ENCODE measurements around the gene RTRAF. TPM values are rescaled to one million over a fixed set of nuclear protein-coding genes. Genes with fewer than 3 reads are reported as not detected.

Gene RTRAF
- total and polyA plus RNA-seq, 8 donors: 126 to 325 (median 268) TPM

DNA sequence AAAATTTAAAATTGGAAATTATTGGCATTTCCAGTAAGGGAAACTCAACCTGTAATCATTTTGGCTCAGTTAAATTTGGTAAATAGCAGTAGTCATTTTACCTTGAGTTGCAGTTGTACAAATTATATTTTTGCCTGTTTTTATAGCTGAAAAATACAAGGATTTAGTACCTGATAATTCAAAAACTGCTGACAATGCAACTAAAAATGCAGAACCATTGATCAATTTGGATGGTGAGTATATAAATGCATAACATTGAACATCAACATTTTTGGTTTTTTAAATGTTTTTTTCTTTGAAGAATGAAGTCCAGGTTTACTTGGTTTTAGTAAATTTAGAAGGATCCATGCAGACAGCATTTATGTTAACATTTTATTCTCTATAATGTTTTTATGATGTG, 9.0 kb downstream of the RTRAF start:
- Histone ChIP-seq H3K36me3 (peaks cover 0 to 67% of the 10 kb centered on the region in 2 donors), H3K9me3 (no peaks in the 10 kb centered on the region), H3K27ac (no peak overlapping the region), H3K4me3 (no peak overlapping the region), H3K4me1 (peaks cover 0 to 7% of the 10 kb centered on the region in 2 donors), H3K27me3 (no peaks in the 10 kb centered on the region)
- DNase-seq (no peak), ATAC-seq (no peak)
- intact Hi-C loops (cut with DNase I): no loop called here
- TF ChIP-seq, protein P1, sequence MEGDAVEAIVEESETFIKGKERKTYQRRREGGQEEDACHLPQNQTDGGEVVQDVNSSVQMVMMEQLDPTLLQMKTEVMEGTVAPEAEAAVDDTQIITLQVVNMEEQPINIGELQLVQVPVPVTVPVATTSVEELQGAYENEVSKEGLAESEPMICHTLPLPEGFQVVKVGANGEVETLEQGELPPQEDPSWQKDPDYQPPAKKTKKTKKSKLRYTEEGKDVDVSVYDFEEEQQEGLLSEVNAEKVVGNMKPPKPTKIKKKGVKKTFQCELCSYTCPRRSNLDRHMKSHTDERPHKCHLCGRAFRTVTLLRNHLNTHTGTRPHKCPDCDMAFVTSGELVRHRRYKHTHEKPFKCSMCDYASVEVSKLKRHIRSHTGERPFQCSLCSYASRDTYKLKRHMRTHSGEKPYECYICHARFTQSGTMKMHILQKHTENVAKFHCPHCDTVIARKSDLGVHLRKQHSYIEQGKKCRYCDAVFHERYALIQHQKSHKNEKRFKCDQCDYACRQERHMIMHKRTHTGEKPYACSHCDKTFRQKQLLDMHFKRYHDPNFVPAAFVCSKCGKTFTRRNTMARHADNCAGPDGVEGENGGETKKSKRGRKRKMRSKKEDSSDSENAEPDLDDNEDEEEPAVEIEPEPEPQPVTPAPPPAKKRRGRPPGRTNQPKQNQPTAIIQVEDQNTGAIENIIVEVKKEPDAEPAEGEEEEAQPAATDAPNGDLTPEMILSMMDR (IDR thresholded peaks at IDR 0.05): no peak

DNA sequence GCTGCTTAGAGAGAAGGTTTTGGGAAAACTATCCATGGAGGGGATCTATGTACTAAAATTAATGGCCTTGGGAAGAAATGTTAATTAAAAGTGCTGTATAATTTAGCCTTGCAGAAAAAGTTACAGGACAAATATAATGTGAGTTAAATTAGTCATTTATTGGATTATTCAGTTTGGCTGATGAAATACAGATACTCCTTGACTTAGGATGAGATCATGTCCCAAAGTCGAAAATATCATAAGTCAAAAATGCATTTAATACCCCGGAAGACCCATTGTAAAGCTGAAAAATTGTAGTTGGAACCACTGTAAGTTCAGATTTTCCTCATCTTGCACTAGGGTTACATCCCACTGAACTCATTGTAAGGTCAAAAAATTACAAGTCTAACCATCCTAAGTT, 9.7 kb downstream of the RTRAF start:
- intact Hi-C loops (cut with DNase I): no loop called here
- peaks cover 0 to 67% of the 10 kb centered on the region in 2 donors for H3K36me3 ChIP-seq
- peaks cover 0 to 4% of the 10 kb centered on the region in 2 donors for H3K4me1 ChIP-seq
- no peak overlapping the region for H3K27ac ChIP-seq
- no peaks in the 10 kb centered on the region for H3K27me3 ChIP-seq
- no peak overlapping the region for H3K4me3 ChIP-seq
- DNase-seq: no peak
- TF ChIP-seq, protein P1 (IDR thresholded peaks at IDR 0.05): no peak
- no peaks in the 10 kb centered on the region for H3K9me3 ChIP-seq
- ATAC-seq: no peak

DNA sequence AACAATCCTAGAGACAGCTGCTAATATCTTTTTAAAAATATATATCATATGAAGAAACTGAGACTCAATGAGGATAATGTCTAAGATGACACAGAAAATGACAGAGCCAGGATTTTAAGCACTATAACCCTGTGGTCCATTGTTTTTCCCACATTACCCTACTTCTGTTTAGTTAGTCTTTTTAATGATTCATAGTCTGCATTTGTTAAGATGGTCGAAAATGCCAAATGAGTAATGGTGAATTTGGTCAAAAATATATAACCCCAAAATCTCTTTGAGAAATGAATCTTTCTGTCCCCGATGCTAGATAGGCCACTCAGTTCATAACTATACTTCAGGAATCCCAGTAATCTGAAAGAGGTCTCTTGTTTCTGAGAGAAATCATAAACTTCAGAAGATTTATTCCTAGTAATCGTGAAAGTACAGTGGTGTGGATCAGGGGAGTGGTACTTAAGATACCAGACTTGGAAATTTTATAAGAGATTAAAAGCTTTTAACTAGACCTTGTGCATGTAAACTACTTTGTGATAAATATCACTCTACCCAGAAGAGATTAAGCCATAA, 10.8 kb downstream of the RTRAF start:
- Histone ChIP-seq H3K27ac (no peak overlapping the region), H3K4me3 (no peak overlapping the region), H3K9me3 (no peaks in the 10 kb centered on the region), H3K4me1 (peaks cover 0 to 4% of the 10 kb centered on the region in 2 donors), H3K27me3 (no peaks in the 10 kb centered on the region), H3K36me3 (peaks cover 0 to 67% of the 10 kb centered on the region in 2 donors)
- no peak for ATAC-seq
- intact Hi-C loops (cut with DNase I): loop anchor here in 1 of 2 donors (10.0 kb wide), 1 partner anchor 65 kb away; the partner anchor contains the start of gene NID2
- DNase-seq: no peak
- TF ChIP-seq, protein P1 (IDR thresholded peaks at IDR 0.05): no peak

DNA sequence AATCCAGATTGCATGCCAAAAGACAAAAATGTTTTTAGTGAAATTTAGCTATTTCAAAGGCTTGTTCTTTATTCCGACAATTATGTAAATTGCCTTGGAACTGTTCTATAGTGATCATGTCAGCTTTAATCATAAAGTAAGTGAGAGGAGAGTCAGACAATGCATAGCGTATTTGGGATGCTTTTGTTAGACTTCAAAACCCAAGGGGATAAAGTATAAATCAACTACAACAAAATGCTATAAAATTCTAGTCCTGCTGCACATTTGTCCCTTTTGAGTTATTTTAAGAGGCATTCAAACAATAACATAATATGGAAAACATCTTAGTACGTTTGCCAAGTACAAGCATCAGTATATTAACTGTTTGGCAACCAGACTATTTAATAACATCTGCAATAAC, 11.3 kb downstream of the RTRAF start:
- no peaks in the 10 kb centered on the region for H3K9me3 ChIP-seq
- DNase-seq: no peak
- intact Hi-C loops (cut with DNase I): loop anchor here in 1 of 2 donors (10.0 kb wide), 1 partner anchor 64 kb away; the partner anchor contains the start of gene NID2
- H3K4me1 ChIP-seq: peaks cover 0 to 2% of the 10 kb centered on the region in 2 donors
- H3K27ac ChIP-seq: no peak overlapping the region
- TF ChIP-seq, protein P1 (IDR thresholded peaks at IDR 0.05): no peak
- peaks cover 0 to 67% of the 10 kb centered on the region in 2 donors for H3K36me3 ChIP-seq
- ATAC-seq: no peak
- no peak overlapping the region for H3K4me3 ChIP-seq
- H3K27me3 ChIP-seq: no peaks in the 10 kb centered on the region

DNA sequence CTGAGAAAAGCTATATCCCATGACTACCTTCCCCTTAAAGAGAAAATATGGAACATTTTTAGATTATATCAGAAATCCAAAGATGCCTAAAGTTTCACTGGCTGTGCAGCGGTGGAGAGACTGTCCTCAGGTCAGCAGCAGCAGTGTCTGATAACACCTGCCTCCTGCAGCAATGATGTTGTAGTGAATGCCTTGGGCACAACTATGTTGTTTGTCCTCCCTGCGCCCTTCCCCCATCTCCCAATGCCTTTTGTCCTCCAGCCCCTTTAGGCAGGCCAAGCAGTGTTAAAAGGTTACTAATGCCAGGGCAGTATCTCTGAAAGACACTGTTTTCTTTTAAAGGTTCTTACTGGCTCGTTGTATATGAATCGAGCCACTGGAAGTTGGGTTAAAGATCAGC, 13.2 kb downstream of the RTRAF start:
- ATAC-seq (no peak), DNase-seq (no peak)
- Histone ChIP-seq H3K9me3 (no peaks in the 10 kb centered on the region), H3K36me3 (peaks cover 0 to 84% of the 10 kb centered on the region in 2 donors), H3K4me3 (no peak overlapping the region), H3K4me1 (no peaks in the 10 kb centered on the region), H3K27me3 (no peaks in the 10 kb centered on the region), H3K27ac (no peak overlapping the region)
- TF ChIP-seq, protein P1 (IDR thresholded peaks at IDR 0.05): no peak
- intact Hi-C loops (cut with DNase I): loop anchor here in 1 of 2 donors (10.0 kb wide), 1 partner anchor 62 kb away; the partner anchor contains the start of gene NID2

All from left lung (tissue), 10 donors.